ENCODE results near the gene TFEB.
A peak's percentile ranks its signal among the peaks of the same experiment; 100 is the strongest.

Gene TFEB

GRCh38 chr6:41671376-41671775, 64.0 kb downstream of the TFEB start:
- no peak for DNase-seq

DNA sequence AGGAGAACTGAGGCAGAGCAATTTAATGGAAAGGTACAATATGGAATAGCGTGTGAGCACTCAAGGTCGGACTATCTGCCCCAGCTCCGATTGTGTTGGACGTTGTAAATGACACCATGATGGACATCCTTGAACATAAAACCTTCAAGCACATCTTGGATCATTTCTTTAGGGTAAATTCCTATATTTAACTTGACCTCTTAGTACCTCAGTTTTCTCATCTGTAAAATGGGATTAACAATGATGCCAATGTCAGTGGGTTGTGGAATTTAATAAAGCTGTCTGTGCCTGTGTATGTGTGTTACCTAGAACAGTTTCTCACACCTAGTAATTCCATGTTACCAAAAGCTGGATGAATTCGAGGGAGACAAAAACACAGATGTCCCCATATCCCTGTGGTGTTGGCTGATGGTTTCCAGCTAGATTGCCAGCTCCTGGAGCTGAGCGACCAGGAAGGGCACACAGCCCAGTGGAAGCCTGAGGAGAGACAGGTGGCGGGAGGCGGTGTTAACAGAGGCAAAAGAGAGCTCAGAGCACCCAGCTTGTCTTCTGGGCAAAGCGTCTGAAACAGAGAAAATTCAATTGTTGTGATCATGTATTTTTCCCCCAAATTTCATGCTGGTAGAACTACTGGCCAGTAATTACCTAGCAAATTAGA, 64.6 kb downstream of the TFEB start:
- no peak for DNase-seq

- DNase-seq: no peak
Measured at GRCh38 chr6:41668968-41669367, 66.4 kb downstream of the TFEB start.

- no peak for DNase-seq
Measured at GRCh38 chr6:41667195-41667594, 68.2 kb downstream of the TFEB start.

DNA sequence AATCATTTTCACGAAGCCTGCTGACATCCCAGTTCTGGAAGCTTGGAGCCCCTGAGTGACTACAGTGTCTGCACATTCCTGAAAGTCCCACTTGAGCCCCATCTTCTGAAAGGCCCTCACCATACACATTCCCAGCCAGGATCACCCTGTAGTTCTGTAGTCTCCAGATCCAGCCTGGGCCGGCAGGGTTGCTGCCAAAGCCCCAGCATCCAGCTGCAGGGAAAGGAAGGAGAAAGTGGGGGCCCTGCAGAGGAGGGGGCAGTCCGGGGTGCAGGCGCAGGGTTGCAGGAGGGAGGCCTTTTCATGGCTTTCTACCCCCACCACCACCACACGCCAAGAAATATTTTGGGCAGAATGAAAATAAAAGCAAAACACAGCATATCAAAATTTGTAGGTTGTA, 71.1 kb downstream of the TFEB start:
- DNase-seq: no peak

GRCh38 chr6:41663568-41663967, 71.8 kb downstream of the TFEB start:
- no peak for DNase-seq

GRCh38 chr6:41659935-41660334, 75.5 kb downstream of the TFEB start:
- peak; percentile 5 for DNase-seq

GRCh38 chr6:41658636-41659035, 76.8 kb downstream of the TFEB start:
- no peak for DNase-seq

GRCh38 chr6:41657131-41658094, 78.0 kb downstream of the TFEB start:
- DNase-seq: no peak

DNA sequence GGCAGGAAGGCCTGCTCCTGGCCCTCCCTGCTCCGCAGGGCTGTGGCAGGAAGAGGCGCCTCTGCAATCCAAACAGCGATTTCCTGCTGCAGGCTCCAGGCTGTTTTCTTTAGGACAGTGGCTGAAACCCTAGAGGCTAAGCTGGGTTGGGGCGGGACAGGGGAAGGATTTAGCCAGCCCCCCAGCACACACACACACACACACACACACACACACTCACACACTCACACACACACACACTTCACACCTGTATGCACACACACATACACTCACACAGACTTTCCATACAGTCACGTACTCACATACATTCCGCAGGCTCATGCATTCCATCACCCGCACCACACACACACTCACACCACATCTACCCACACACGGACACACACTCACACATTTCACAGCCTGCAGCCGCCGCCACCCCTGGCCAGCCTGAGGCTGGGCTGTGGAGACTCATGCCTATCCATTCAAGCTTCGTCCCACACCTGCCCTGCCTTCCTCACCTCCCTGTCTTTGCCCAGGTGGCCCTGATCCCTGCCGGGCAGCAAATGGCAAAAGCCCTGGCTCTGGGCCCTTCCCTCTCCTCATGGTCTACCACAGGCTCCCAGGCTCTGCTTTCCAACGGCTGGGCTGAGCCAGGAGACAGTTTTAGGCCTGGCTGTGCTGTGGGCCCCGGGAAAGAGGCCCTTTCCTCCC, 79.3 kb downstream of the TFEB start:
- no peak for DNase-seq

- DNase-seq: no peak
Measured at GRCh38 chr6:41655646-41656001, 79.8 kb downstream of the TFEB start.

DNA sequence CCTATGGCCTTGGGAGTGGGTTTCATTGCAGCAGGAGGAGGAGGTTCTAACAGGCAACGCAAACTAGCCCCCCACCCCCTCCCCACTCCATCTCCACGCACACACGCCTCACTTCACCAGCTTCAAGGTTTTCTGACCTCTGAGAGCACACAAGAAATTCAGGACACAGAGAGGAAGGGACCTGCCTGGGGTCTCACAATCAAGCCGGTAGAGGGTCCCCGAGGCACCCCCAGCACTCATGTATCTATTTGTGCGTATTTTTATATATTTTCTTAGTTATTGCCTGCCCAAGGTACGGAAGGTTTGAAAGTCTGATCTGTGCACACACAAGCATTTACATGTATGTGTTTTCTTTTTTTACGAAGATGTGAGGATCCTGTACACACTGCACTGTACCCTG, 80.2 kb downstream of the TFEB start:
- DNase-seq: no peak

DNA sequence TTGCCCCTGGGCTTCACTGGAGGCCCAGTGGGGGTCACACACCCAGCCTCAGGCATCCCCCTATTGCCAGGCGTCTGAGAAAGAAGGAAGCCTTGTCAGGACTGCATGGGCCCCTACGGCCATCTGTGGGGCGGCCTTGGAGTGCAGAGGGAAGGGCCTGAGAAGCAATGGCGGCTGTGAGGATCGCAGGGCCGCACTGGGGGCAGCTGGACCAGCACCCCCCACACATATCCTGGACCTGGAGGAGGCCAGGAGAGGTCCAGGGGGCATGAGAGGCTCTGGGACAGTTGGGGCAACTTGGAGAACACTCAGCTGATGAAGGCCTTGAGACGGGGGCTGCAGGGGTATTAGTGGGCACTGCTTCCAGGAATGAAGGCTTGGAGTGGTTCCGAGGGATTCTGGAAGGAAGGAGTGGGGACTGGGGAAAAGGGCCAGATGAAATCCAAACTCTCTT, 80.7 kb downstream of the TFEB start:
- no peak for DNase-seq

- DNase-seq: no peak
Measured at GRCh38 chr6:41654151-41654697, 81.2 kb downstream of the TFEB start.

DNA sequence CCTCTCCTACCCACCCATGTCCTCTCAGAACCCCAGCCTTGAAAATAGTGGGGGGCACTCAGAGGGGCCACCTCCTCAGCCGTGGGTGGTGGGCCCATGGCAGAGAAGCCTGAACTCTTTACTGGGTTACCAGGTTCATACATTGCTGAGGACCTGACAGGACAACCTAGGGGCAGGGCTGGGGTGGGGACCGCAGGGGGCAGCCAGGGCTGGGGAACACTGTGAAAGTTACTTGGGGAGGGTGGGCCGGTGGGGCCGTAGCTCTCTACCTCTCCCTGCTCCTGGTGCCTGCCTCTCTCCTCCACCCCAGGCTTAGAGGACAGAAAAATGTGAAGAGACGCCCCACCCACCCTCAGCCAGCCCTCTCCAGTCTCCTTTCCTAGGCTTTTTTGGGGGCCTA, 81.7 kb downstream of the TFEB start:
- no peak for DNase-seq

DNA sequence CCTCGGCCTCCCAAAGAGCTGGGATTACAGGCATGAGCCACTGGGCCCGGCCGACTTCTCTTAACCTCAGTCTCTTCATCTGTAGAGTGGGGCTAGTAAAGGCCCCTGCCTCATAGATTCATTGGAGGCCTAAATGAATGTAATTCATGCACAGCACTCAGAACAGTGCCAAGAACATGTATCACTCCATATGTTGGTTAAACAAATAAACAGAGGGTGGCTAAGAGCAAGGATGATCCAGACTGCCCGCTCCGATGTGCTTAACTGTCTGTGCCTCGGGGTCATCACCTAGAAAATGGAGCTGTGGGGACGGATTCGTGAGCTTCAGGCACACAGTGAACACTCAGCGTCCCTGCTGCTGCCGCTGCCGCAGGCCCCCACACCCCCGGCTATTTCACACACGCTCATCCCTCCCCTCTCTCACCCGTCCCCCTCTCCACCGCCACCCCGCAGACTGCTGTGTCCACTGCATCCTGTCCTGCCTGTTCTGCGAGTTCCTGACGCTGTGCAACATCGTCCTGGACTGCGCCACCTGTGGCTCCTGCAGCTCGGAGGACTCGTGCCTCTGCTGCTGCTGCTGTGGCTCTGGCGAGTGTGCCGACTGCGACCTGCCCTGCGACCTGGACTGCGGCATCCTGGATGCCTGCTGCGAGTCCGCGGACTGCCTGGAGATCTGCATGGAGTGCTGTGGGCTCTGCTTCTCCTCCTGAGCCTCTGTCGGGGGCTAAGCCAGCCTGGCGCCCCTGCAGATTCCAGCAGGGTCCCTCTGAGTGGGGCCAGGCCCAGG, 82.3 kb downstream of the TFEB start:
- no peak for DNase-seq

- no peak for DNase-seq
Measured at GRCh38 chr6:41651962-41652657, 83.3 kb downstream of the TFEB start.

DNA sequence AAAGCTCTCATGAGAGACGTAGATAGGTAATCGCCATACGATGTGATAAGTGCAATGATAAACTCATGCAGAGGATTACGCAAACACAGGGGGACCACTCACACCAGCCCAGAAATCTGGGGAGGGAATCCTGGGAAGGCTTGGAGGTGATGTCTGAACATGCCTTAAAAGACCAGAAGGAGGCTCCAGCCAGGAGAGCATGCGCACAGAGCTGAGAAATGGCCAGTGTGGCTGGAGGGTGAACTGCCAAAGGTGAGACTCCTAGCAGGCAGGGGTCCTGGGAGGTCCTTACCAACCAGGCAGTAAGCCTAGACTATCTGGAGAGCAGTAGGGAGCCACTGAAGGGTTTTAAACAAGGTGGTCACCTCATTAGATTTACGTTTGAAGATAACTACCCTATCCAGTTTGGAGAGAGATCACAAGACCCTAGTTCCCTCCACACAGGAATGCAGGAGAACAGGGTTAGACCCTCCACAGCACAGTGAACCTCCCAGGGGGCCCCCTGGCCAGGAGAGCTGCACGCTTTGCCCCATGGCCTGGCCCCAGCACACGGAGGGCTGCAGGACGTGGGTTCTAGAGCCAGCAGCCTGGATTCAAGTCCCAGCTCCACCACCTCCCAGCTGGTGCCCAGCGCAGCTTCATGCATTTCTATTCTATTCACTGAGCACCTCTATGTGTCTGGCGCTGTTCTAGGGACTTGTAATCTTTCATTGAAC, 84.0 kb downstream of the TFEB start:
- no peak for DNase-seq

GRCh38 chr6:41650120-41650519, 85.3 kb downstream of the TFEB start:
- no peak for DNase-seq

GRCh38 chr6:41649596-41649995, 85.8 kb downstream of the TFEB start:
- DNase-seq: no peak

DNA sequence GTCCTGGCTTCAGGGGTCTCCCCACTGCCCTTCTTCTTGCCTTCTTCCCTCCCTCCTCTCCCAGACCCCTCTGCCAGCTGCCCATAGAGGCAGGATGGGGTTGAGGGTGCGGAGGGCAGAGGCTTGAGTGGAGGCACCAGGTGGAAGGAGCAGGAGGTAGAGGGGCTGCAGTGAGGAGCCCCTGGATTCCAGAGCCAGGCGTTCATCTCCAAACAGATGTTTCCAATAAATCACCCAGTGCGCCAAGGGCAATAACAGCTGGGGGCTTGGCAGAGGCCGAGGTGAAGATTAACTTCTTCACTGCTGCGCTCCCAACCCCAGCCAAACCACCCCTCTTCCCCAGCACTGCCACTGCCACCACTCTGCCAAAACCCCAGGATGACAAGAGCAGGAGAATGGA, 86.5 kb downstream of the TFEB start:
- DNase-seq: no peak
